ENCODE data around the gene ITGA7. TPM values are rescaled to one million over a fixed set of nuclear protein-coding genes. Genes with fewer than 3 reads are reported as not detected.

Gene ITGA7
- total RNA-seq, 1 donor from 2014 or later, result 1.5 TPM

DNA sequence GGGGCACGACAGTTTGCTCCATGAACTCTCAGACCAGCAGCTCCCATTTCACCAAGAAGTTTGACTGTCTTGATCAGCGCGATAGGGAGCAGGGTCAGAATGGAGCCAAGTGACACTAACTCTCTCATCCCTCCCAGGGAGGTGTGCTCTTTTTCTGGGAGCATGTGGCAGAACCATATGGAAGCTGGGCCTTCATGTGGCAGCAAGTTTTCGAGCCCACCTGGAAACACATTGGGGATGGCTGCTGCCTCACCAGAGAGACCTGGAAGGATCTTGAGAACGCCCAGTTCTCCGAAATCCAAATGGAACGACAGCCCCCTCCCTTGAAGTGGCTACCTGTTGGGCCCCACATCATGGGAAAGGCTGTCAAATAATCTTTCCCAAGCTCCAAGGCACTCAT, 24.0 kb downstream of the ITGA7 start:
- intact Hi-C loops (cut with micrococcal nuclease), result no loop called here

GRCh38 chr12:55682087-55682796, 25.5 kb downstream of the ITGA7 start:
- intact Hi-C loops (cut with micrococcal nuclease), result no loop called here

GRCh38 chr12:55681142-55682077, 26.3 kb downstream of the ITGA7 start:
- intact Hi-C loops (cut with micrococcal nuclease), result no loop called here

DNA sequence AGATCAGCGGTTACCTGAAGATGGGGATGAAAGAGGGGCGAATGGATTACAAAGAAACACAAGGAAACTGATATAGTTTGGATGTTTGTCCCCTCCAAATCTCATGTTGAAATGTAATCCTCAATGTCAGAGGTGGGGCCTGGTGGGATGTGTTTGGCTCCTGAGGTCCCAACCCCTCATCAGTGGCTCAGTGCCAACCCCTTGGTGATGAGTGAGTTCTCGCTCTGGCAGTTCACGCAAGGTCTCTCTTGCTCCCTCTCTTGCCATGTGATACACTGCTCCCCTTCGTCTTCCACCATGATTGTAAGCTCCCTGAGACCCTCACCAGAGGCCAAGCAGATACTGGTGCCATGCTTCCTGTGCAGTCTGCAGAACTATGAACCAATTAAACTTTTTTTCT, 28.0 kb downstream of the ITGA7 start:
- intact Hi-C loops (cut with micrococcal nuclease), result no loop called here

GRCh38 chr12:55676707-55677106, 31.0 kb downstream of the ITGA7 start:
- intact Hi-C loops (cut with micrococcal nuclease), result no loop called here

GRCh38 chr12:55675666-55676065, 32.0 kb downstream of the ITGA7 start:
- intact Hi-C loops (cut with micrococcal nuclease), result no loop called here

DNA sequence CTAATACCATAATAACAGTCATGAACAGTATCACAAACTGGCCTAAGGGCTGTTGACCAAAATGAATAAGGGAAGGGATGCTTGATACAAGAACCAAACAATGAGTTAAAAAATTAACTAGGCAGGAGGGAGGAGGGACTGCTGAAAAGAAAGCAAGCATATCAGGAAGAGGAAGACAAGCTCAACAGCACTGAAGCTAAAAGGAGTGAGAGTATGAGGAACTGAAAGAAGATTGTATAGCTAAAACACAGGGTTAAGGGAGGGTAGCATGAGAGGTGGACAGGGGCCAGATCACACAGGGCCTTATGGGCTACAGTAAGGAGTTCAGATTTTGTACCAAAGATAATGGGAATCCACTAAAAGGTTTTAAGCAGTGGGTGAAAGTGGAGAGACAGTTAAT, 34.1 kb downstream of the ITGA7 start:
- intact Hi-C loops (cut with micrococcal nuclease), result no loop called here

GRCh38 chr12:55671746-55672145, 36.0 kb downstream of the ITGA7 start:
- intact Hi-C loops (cut with micrococcal nuclease), result no loop called here

DNA sequence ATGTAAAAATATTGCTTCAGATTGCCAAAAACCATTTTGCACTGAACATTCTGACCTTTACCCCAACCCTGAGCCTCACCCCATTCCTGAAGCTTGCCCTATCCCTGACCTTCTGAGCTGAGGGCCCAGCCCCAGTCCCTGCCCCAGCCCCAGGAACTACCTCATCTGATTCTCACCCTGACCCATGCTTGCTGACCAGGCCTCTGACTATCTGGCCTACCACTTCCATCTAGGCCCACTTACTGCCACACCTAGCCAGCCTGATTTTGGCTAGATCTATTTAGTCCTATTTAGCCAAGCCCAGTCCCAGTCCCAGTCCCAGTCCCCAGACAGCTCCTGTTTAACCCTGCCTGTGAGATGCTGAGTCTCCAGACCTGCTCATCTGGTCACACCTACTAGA, 37.4 kb downstream of the ITGA7 start:
- intact Hi-C loops (cut with micrococcal nuclease), result no loop called here

- intact Hi-C loops (cut with micrococcal nuclease), result no loop called here
These were observed 41.2 kb downstream of the ITGA7 start for GRCh38 chr12:55666508-55666907.

- intact Hi-C loops (cut with micrococcal nuclease), result no loop called here
These were observed 42.9 kb downstream of the ITGA7 start for GRCh38 chr12:55664826-55665225.

GRCh38 chr12:55663391-55663790, 44.3 kb downstream of the ITGA7 start:
- intact Hi-C loops (cut with micrococcal nuclease), result no loop called here

DNA sequence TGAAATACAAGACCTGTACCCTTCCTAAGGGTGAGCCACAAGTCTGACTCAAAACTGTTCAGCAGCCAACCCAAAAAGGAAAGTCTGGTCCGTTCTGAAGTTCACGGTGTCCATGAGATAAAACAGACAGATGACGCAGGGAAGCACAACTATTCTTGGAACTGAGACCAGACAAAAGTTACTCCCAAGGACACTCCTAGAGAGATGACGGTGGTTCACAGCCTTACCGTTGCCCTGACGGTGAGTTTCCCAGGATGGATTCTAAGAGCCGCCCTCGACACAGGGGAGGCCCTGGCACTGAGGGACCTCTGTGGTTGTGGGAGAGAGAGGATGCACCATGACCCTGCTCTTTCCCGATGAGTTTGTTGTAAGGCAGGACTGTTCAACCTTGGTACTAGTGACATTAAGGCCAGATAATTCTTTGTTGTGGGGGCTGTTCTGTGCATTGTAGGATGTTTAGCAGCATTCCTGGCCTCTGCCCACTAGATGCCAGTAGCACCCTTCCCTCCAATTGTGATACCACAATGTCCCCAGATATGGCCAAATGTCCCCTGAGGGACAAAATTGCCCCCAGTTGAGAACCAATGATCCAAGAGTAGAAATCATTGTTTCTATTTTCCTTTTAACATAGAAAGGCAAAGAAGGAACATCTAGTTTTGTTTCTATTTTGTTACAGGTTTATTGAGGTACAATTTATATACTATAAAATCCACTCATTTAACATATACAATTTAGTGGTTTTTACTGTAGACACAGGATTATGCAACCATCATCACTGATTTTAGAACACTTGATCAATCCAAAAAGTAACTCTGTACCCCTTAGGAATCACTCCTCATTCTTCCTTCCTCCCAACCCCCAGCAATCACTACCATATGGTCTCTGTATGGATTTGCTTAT, 48.0 kb downstream of the ITGA7 start:
- intact Hi-C loops (cut with micrococcal nuclease), result no loop called here

- intact Hi-C loops (cut with micrococcal nuclease), result no loop called here
These were observed 48.9 kb downstream of the ITGA7 start for GRCh38 chr12:55658635-55659391.

- intact Hi-C loops (cut with micrococcal nuclease), result no loop called here
These were observed 49.5 kb downstream of the ITGA7 start for GRCh38 chr12:55658212-55658611.

- intact Hi-C loops (cut with micrococcal nuclease), result no loop called here
These were observed 50.5 kb downstream of the ITGA7 start for GRCh38 chr12:55657212-55657611.

- intact Hi-C loops (cut with micrococcal nuclease), result no loop called here
These were observed 53.0 kb downstream of the ITGA7 start for GRCh38 chr12:55654511-55655214.

GRCh38 chr12:55653031-55653430, 54.7 kb downstream of the ITGA7 start:
- intact Hi-C loops (cut with micrococcal nuclease), result no loop called here

DNA sequence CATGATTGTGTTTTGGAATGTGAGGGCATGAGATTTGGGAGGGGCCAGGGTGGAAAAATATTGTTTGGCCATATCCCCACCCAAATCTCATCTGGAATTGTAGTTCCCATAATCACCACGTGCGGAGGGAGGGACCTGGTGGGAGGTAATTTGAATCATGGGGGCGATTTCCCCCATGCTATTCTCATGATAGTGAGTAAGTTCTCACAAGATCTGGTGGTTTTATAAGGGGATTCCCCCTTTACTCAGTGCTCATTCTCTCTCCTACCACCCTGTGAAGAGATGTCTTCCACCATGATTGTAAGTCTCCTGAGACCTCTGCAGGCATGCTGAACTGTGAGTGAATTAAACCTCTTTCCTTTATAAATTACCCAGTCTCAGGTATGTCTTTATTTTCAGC, 55.4 kb downstream of the ITGA7 start:
- intact Hi-C loops (cut with micrococcal nuclease), result no loop called here

GRCh38 chr12:55651299-55651683, 56.4 kb downstream of the ITGA7 start:
- intact Hi-C loops (cut with micrococcal nuclease), result no loop called here
